Mesothelial cell of epicardium (in vitro differentiated cells): ENCODE measurements around the gene STK39. TPM values are rescaled to one million over a fixed set of nuclear protein-coding genes. Genes with fewer than 3 reads are reported as not detected.
A peak's percentile ranks its signal among the peaks of the same experiment; 100 is the strongest.

Experiments
- DNase-seq, 2 experiments: peaks; one replicate each; pipeline ENCODE4 v3.0.0; 2021; ENCODE audit warnings: low spot score in 2 of 2; ENCODE audit not compliant: unreplicated experiment in 2 of 2
- H3K27ac Mint-ChIP-seq: 2 replicates; pipeline ENCODE4 v1.8.0; 2021; ENCODE audit warnings: mixed read lengths
- H3K27me3 Mint-ChIP-seq: 2 replicates; pipeline ENCODE4 v1.8.0; 2021; ENCODE audit warnings: low read depth, mixed read lengths
- H3K36me3 Mint-ChIP-seq: 2 replicates; pipeline ENCODE4 v1.8.0; 2021; ENCODE audit warnings: mixed read lengths
- H3K4me1 Mint-ChIP-seq: 2 replicates; pipeline ENCODE4 v1.8.0; 2021; ENCODE audit warnings: mixed read lengths
- H3K4me3 Mint-ChIP-seq: 2 replicates; pipeline ENCODE4 v1.8.0; 2021; ENCODE audit warnings: mild to moderate bottlenecking, moderate library complexity, mixed read lengths
- H3K9me3 Mint-ChIP-seq: 2 replicates; pipeline ENCODE4 v1.8.0; 2021; ENCODE audit warnings: mixed read lengths
- total RNA-seq: library from RNA; stranded (reverse); gene quantifications from 3 replicates; pipeline ENCODE4 v1.2.1, GENCODE V29; 2021
- TF ChIP-seq, protein P1 (sequence below): fragments of 200-600 bp; sonication (generic); IDR thresholded peaks from one replicate; pipeline ENCODE4 v1.5.0; 2021; ENCODE audit warnings: antibody characterized with exemption; ENCODE audit not compliant: unreplicated experiment

Gene STK39
- total RNA-seq, 1 donor from 2014 or later, result 18.7 TPM

DNA sequence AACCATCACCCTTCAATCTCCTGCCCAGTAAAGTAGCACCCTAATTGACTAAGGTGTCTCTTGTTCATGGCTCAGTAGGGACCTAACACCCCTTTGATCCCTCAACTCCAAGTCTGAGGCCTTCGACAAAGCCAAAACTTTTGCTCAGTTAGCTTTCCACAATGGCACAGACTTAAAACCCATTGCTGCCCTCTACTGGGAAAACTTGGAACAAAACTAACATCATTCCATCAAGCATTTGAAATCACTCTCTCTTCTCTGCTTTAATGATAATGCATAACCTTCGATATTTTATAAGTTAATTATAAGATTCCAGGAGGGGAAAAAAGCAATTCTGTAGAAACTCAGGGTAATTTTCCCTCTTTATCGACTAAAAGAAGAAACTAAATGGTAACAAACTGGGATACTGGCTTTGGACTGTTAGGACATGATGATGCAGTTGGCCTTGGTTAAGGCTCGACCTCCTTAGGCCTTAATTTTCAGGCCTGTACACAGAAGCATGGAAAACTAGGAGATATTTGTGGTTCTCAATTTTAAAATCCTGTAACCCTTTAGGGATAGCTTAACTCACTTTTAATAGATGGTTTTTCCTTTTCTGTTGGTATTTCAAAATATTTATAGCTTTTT lies 127.8 kb downstream of the STK39 start:
- no peak for DNase-seq
- Mint-ChIP-seq H3K27me3 (no peaks in the 10 kb centered on the region), H3K27ac (no peak overlapping the region), H3K9me3 (no peaks in the 10 kb centered on the region), H3K4me1 (no peaks in the 10 kb centered on the region), H3K4me3 (no peak overlapping the region), H3K36me3 (peaks cover 5% of the 10 kb centered on the region)
- TF ChIP-seq, protein P1, sequence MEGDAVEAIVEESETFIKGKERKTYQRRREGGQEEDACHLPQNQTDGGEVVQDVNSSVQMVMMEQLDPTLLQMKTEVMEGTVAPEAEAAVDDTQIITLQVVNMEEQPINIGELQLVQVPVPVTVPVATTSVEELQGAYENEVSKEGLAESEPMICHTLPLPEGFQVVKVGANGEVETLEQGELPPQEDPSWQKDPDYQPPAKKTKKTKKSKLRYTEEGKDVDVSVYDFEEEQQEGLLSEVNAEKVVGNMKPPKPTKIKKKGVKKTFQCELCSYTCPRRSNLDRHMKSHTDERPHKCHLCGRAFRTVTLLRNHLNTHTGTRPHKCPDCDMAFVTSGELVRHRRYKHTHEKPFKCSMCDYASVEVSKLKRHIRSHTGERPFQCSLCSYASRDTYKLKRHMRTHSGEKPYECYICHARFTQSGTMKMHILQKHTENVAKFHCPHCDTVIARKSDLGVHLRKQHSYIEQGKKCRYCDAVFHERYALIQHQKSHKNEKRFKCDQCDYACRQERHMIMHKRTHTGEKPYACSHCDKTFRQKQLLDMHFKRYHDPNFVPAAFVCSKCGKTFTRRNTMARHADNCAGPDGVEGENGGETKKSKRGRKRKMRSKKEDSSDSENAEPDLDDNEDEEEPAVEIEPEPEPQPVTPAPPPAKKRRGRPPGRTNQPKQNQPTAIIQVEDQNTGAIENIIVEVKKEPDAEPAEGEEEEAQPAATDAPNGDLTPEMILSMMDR, result peak; percentile 48

DNA sequence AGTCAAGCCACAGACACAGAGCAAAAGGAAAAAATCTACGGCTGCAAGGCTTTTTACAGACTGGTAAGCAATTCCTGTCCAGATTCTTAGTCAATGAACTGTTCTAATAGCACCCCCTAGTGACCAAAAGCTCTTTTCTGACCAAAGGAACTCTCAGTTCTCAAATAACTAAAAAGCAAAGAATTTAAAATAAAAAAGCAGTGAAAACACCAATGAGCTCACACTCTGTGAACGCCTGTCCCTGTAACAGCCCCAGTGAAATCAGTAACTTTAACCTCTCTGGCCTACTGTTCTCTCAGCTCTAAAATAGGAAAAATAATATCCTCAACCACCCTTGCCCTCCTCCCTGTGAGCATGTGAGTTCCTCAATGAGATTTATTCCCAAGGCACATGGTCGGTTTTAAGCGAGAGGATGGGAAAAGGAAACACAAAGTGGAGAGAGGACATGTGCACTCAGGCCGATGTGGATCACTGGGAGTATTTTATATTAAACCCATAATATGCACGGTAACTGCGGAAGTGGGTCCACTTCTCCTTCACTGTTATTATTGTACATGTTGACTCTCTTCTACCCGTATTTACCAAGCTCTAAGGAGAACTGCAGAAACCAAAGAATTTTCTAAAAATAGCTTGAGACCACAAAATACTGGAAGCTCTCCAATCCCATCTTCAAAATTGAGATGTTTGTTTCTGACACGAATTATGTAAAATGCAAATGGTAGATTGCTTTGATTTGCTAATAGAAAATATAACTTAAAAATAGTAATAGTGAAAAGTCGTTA lies 128.5 kb downstream of the STK39 start:
- TF ChIP-seq, protein P1, result peak; percentile 69
- H3K4me3 Mint-ChIP-seq, result no peak overlapping the region
- H3K27me3 Mint-ChIP-seq, result no peaks in the 10 kb centered on the region
- DNase-seq, result no peak
- no peaks in the 10 kb centered on the region for H3K4me1 Mint-ChIP-seq
- H3K36me3 Mint-ChIP-seq, result peaks cover 10% of the 10 kb centered on the region
- no peak overlapping the region for H3K27ac Mint-ChIP-seq
- no peaks in the 10 kb centered on the region for H3K9me3 Mint-ChIP-seq

DNA sequence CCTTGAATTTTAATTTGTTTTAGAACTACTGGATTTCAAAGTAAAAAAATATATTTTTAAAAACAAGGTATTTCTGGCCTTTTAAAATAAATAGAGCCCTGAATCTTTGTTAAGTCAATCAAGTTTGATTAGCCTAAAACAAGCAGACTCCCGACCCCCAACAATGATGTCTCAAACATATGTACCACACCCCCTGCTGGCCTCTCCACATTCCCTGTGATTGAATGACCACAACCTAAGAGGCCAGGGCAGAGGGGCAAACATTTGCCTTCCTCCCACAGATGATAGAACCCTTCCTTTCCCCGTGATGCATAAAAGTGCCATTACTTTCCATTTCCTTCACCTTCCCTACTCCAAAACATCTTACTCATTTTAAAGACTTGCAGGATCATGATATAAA lies 130.9 kb downstream of the STK39 start:
- no peak for DNase-seq

DNA sequence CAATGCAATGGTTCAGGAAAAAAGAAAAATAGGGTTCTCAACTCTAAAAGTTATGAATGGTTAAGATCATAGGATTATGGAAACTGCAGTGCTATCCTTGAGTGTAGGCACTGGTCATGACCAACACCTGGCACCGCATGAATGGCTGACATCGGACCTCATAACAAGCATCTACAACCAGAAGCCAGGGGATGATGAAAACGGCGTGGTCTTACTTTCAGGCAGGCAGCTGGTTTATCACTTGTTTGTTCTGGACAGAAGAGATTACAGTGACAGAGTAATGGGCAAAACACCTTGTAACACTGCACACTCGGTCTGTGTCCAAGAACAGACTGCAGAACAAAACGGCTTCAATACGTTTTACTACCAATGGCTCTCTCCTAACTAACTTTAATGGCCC lies 132.8 kb downstream of the STK39 start:
- H3K27ac Mint-ChIP-seq, result no peak overlapping the region
- no peak overlapping the region for H3K4me3 Mint-ChIP-seq
- no peaks in the 10 kb centered on the region for H3K27me3 Mint-ChIP-seq
- DNase-seq, result no peak
- TF ChIP-seq, protein P1, result no peak
- H3K4me1 Mint-ChIP-seq, result no peaks in the 10 kb centered on the region
- peaks cover 30% of the 10 kb centered on the region for H3K36me3 Mint-ChIP-seq
- H3K9me3 Mint-ChIP-seq, result no peaks in the 10 kb centered on the region

More for the DNA sequence above, 130.9 kb downstream of the STK39 start:
- Mint-ChIP-seq H3K36me3 (peaks cover 25% of the 10 kb centered on the region), H3K9me3 (no peaks in the 10 kb centered on the region), H3K4me1 (no peaks in the 10 kb centered on the region), H3K27ac (no peak overlapping the region), H3K4me3 (no peak overlapping the region), H3K27me3 (no peaks in the 10 kb centered on the region)
- TF ChIP-seq, protein P1, result no peak

DNA sequence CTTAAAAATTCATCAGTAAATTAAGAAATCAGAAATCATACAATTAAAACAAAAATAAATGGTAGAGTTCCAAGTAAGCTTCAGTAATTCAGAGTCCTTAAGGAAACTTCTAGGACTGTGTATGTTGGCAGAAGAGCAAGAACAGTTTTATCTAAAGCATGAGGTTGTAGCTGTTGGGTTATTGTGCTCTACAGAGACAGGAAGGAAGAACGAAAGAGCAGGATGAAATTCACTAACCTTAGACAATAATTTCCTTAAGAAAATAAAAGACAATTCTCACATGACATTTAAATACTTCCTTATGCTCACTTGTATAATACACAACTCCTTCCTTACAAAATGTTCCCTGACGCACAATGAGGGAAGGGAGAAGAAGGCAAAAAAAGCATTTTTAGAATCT lies 133.4 kb downstream of the STK39 start:
- H3K36me3 Mint-ChIP-seq, result peaks cover 34% of the 10 kb centered on the region
- no peaks in the 10 kb centered on the region for H3K9me3 Mint-ChIP-seq
- no peaks in the 10 kb centered on the region for H3K27me3 Mint-ChIP-seq
- DNase-seq, result no peak
- TF ChIP-seq, protein P1, result no peak
- H3K27ac Mint-ChIP-seq, result no peak overlapping the region
- no peaks in the 10 kb centered on the region for H3K4me1 Mint-ChIP-seq
- H3K4me3 Mint-ChIP-seq, result no peak overlapping the region
